Stimulated activated naive CD8-positive, alpha-beta T cell treated with anti-CD3 and anti-CD28 coated beads, Interleukin-15, Interleukin-2, amounts not matched to agents 100 ng/mL and 50 ng/mL, for 24 hours (primary cell): ENCODE data around the gene PDYN.
"Not testable (repeated sequence)": the region's sequence is repeated elsewhere in the genome, so short reads cannot be mapped to it uniquely, and the experiment has no call there.

Experiments used
- H3K27ac Mint-ChIP-seq: one replicate; pipeline ENCODE4 v1.8.0; 2021; ENCODE audit warnings: mild to moderate bottlenecking, mixed read lengths
- H3K27me3 Mint-ChIP-seq: one replicate; pipeline ENCODE4 v1.8.0; 2021; ENCODE audit warnings: mixed read lengths
- H3K36me3 Mint-ChIP-seq: one replicate; pipeline ENCODE4 v1.8.0; 2021; ENCODE audit warnings: low read depth, mixed read lengths
- H3K4me1 Mint-ChIP-seq: one replicate; pipeline ENCODE4 v1.8.0; 2021; ENCODE audit warnings: low read depth, mixed read lengths
- H3K4me3 Mint-ChIP-seq: one replicate; pipeline ENCODE4 v1.8.0; 2021; ENCODE audit warnings: mild to moderate bottlenecking, mixed read lengths
- H3K9me3 Mint-ChIP-seq: one replicate; pipeline ENCODE4 v1.8.0; 2021; ENCODE audit warnings: mixed read lengths

Gene PDYN

DNA sequence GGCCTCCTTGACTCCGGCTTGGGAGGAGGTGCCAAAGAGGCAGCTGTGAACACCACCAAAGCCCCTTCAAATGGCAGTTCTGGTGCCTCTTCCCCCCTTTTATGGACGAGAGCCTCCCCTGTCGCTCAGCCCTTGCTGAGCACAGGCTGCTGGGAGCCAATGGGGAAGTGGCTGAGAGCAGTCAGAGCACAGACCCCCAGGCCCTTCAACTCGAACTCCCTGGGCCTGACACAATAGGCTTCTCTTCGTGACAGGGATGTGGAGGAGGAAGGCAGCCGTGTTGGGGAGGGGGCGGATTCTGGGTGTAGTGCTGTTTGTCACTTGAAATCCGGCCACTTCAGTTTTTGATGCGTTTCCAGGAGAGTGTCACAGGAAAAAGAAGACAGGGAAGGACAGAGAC is at the start of gene PDYN:
Gene PDYN, minus strand, starts transcription at position 73 of the 400 bp plus-strand sequence. CDS start 10,974 bp downstream, outside the sequence.
- H3K36me3 Mint-ChIP-seq: no peaks in the 10 kb centered on the region
- peaks cover 66% of the 10 kb centered on the region for H3K27me3 Mint-ChIP-seq
- no peak within 1 kb of the TSS for H3K4me3 Mint-ChIP-seq
- H3K9me3 Mint-ChIP-seq: no peaks in the 10 kb centered on the region
- no peaks in the 10 kb centered on the region for H3K4me1 Mint-ChIP-seq
- H3K27ac Mint-ChIP-seq: no peak within 1 kb of the TSS

DNA sequence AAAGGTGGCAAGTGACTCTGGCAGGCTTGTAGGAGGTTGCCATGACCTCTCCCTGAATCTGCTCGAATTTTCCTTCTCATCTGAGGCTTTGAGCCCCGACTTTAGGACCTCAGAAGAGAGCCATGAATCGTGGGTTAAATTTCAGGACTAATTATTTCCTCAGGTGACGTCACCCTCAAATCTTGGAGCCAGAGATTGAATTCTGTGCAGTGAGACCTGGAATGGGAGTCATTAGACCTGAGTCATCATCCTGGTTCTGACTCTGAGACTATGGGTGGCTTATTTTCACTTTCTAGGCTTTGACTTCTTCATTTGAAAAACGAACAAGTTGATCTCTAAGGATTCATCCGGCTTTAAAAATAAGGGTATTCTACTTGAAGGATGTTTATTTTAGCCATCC is 48.5 kb upstream of the PDYN start:
- Mint-ChIP-seq H3K27ac (no peak overlapping the region), H3K4me3 (no peak overlapping the region), H3K9me3 (no peaks in the 10 kb centered on the region), H3K27me3 (peaks cover 17% of the 10 kb centered on the region), H3K36me3 (no peaks in the 10 kb centered on the region), H3K4me1 (no peaks in the 10 kb centered on the region)

DNA sequence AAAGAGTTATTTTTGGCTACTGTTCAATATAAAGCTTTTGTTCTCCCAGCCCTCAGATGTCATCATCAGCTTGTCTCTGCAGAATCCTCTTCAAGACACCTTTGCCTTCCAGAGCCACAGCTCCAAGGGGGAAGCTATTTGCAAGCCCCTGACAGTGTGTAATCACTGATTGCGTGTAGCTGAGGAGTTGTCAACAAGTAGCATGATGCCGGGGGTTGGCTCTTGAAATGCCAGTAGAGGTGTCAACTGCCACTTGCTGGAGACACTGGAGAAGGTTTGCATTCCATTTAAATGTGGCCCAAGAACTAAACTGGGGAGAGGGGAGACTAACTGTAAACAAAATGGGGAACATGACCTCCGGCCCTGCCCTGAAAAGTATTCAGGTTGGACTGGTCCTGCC is 44.3 kb upstream of the PDYN start:
- Mint-ChIP-seq H3K27ac (no peak overlapping the region), H3K27me3 (peaks cover 30% of the 10 kb centered on the region), H3K9me3 (no peaks in the 10 kb centered on the region), H3K4me1 (peaks cover 4% of the 10 kb centered on the region), H3K4me3 (no peak overlapping the region), H3K36me3 (no peaks in the 10 kb centered on the region)

- Mint-ChIP-seq H3K4me1 (peaks cover 4% of the 10 kb centered on the region), H3K27ac (no peak overlapping the region), H3K4me3 (no peak overlapping the region), H3K36me3 (no peaks in the 10 kb centered on the region), H3K27me3 (peaks cover 35% of the 10 kb centered on the region), H3K9me3 (no peaks in the 10 kb centered on the region)
Observed at GRCh38 chr20:2037296-2037914, 43.5 kb upstream of the PDYN start.

DNA sequence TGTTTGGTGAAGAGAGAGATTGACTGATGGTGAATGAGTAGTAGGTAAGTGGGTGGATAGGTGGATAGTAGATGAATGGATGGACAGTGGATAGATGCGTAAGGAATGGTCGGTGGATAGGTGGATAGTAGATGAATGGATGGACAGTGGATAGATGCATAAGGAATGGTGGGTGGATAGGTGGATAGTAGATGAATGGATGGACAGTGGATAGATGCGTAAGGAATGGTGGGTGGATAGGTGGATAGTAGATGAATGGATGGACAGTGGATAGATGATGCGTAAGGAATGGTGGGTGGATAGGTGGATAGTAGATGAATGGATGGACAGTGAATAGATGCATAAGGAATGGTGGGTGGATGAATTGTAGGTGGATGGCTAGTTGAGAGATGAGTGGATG is 42.5 kb upstream of the PDYN start:
- H3K9me3 Mint-ChIP-seq, H3K27ac Mint-ChIP-seq, H3K4me1 Mint-ChIP-seq, H3K36me3 Mint-ChIP-seq, H3K4me3 Mint-ChIP-seq: not testable (repeated sequence)
- peaks cover 42% of the 10 kb centered on the region for H3K27me3 Mint-ChIP-seq

DNA sequence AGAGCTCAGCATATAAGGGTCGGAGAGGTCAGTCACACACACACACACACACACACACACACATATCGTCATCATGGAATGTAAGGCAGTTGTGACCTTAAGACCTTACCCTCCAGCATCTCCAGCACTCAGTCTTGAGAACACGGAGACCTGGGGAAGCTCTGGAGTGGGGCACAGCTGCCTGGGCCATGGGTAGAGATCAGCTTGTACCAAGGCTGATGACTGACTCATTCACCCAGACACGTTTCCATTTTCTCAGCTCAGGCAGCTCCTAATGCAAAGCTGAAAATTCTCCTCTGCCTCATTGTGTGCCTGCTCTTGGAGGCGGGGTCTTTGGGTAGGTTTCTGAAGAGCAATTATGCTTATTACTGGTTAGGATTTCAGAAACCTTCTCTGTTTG is 38.3 kb upstream of the PDYN start:
- Mint-ChIP-seq H3K27ac (no peak overlapping the region), H3K9me3 (peaks cover 3% of the 10 kb centered on the region), H3K4me1 (peaks cover 4% of the 10 kb centered on the region), H3K4me3 (no peak overlapping the region), H3K27me3 (peaks cover 52% of the 10 kb centered on the region), H3K36me3 (no peaks in the 10 kb centered on the region)

- peaks cover 53% of the 10 kb centered on the region for H3K27me3 Mint-ChIP-seq
- no peaks in the 10 kb centered on the region for H3K36me3 Mint-ChIP-seq
- no peaks in the 10 kb centered on the region for H3K4me1 Mint-ChIP-seq
- no peak overlapping the region for H3K4me3 Mint-ChIP-seq
- H3K27ac Mint-ChIP-seq: no peak overlapping the region
- H3K9me3 Mint-ChIP-seq: peaks cover 7% of the 10 kb centered on the region
Observed at GRCh38 chr20:2026514-2026913, 32.7 kb upstream of the PDYN start.

GRCh38 chr20:2026004-2026403 is 32.1 kb upstream of the PDYN start:
- Mint-ChIP-seq H3K4me3 (no peak overlapping the region), H3K27ac (no peak overlapping the region), H3K9me3 (peaks cover 7% of the 10 kb centered on the region), H3K36me3 (no peaks in the 10 kb centered on the region), H3K4me1 (no peaks in the 10 kb centered on the region), H3K27me3 (peaks cover 48% of the 10 kb centered on the region)

DNA sequence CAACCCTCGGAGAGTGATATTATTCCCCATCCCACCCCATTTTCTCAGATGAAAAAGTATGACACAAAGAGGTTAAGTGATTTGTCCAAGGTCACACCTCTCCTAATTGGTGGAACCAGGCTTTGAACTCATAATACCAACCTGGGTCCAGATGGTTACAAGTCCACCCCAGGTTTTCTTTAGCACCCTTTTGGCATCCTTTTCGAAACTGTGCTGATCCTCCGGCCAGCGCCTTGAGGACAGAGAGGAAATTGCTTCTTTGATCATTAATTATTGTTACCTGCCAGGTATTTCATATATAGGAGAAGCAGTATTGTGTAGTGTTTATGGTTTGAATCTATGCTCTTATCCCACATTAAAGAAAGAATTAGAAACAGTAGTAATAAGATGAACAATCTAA is 29.3 kb upstream of the PDYN start:
- Mint-ChIP-seq H3K36me3 (no peaks in the 10 kb centered on the region), H3K27ac (no peak overlapping the region), H3K4me3 (no peak overlapping the region)

DNA sequence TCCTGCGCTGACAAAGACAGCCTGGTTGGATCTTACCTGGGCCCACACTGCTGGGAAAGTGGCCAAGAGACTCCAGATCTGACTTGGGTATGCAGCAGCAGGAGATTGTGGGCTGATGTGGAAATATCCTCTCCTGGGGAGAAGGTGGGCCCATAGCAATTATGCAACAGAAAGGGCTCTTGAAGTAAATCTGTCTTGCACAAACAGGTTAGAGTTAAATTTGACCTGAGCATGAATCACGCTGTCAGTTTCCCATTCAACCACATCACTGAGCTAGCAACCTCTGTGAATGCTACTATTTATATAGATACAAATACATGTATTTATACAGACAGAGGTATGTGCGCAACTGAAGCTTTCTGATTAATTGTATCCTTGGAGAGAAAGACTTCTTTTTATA is 28.3 kb upstream of the PDYN start:
- Mint-ChIP-seq H3K27me3 (peaks cover 44% of the 10 kb centered on the region), H3K9me3 (peaks cover 4% of the 10 kb centered on the region), H3K4me1 (no peaks in the 10 kb centered on the region), H3K36me3 (no peaks in the 10 kb centered on the region), H3K27ac (no peak overlapping the region), H3K4me3 (no peak overlapping the region)

More for the DNA sequence above, 29.3 kb upstream of the PDYN start:
- no peaks in the 10 kb centered on the region for H3K4me1 Mint-ChIP-seq
- H3K27me3 Mint-ChIP-seq: peaks cover 40% of the 10 kb centered on the region
- H3K9me3 Mint-ChIP-seq: peaks cover 6% of the 10 kb centered on the region

DNA sequence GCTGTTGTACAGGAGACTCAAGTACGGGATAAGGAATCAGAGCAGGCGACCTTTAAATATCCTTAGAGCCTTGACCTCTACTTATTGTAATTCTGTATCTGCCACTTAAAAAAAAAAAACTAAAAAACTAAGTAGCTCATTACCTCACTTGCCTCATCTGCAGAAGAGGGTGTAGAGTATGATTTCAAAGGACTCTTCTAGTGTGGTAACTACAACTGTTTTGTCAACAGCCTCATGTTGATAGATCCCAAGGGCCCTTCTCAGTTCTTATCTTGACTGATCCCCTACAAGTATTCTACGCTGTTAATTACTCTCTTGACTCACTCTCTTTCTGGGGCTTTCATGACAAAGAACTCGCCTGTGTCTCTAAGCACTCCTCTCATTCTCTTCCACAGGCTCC is 16.7 kb upstream of the PDYN start:
- Mint-ChIP-seq H3K36me3 (no peaks in the 10 kb centered on the region), H3K27ac (no peak overlapping the region), H3K4me3 (no peak overlapping the region), H3K9me3 (no peaks in the 10 kb centered on the region), H3K4me1 (no peaks in the 10 kb centered on the region), H3K27me3 (peaks cover 60% of the 10 kb centered on the region)

GRCh38 chr20:2006452-2007361 is 12.8 kb upstream of the PDYN start:
- Mint-ChIP-seq H3K27ac (no peak overlapping the region), H3K4me3 (no peak overlapping the region), H3K27me3 (peaks cover 41% of the 10 kb centered on the region), H3K4me1 (no peaks in the 10 kb centered on the region), H3K9me3 (no peaks in the 10 kb centered on the region), H3K36me3 (no peaks in the 10 kb centered on the region)

- Mint-ChIP-seq H3K4me1 (no peaks in the 10 kb centered on the region), H3K9me3 (no peaks in the 10 kb centered on the region), H3K4me3 (no peak overlapping the region), H3K27ac (no peak overlapping the region), H3K27me3 (peaks cover 39% of the 10 kb centered on the region), H3K36me3 (no peaks in the 10 kb centered on the region)
Observed at GRCh38 chr20:2005831-2006426, 12.1 kb upstream of the PDYN start.

DNA sequence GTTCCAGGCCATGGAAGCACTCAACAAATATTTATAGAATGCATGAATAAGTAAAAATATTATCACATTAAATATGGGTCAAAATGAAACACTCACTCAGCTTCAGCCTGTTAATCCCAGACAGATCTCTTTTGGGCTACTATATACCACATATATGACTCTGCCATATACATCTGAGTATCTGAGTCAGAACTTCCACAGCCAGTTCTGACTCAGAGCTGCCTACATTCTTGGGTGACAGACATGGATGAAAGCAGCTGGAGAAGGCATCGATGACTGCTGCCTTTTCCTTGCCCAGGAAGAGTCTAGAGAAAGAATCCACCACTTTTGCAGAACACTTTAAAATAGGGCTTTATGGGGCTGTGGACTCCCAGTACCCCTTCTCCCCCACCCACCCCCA is 11.5 kb upstream of the PDYN start:
- no peaks in the 10 kb centered on the region for H3K36me3 Mint-ChIP-seq
- no peak overlapping the region for H3K4me3 Mint-ChIP-seq
- peaks cover 34% of the 10 kb centered on the region for H3K27me3 Mint-ChIP-seq
- no peaks in the 10 kb centered on the region for H3K4me1 Mint-ChIP-seq
- no peak overlapping the region for H3K27ac Mint-ChIP-seq
- no peaks in the 10 kb centered on the region for H3K9me3 Mint-ChIP-seq

DNA sequence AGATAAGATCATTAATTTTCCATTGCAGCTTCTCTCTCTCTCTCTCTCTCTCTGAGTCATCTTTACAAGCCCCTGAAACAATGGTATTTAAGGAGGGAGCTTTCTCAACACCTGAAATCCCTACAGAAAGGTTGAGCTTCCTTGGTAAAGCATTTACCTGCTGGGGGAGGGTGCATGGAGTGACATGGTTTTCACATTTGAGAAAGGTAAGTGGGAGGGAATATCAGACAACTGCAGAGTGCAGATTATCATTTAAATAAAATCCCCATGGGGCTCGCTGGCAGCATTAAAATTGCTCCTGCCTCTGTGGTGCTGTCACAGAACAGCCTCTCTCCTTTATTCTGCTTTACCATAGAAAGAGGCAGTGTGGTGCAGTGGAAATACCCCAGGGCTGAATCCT is 10.3 kb upstream of the PDYN start:
- H3K27ac Mint-ChIP-seq: no peak overlapping the region
- H3K36me3 Mint-ChIP-seq: no peaks in the 10 kb centered on the region
- no peaks in the 10 kb centered on the region for H3K9me3 Mint-ChIP-seq
- H3K27me3 Mint-ChIP-seq: peaks cover 31% of the 10 kb centered on the region
- H3K4me1 Mint-ChIP-seq: no peaks in the 10 kb centered on the region
- H3K4me3 Mint-ChIP-seq: no peak overlapping the region
